Measurements from ENCODE around the gene SEC31B.

The SEC31B gene

GRCh38 chr10:100509241-100509840 is 10.3 kb downstream of the SEC31B start:
- TF ChIP-seq SUZ12 (IDR thresholded peaks at IDR 0.05) (no peak), FOXM1 (IDR thresholded peaks at IDR 0.05; ENCODE audit: borderline replicate concordance) (no peak), FOXA1 (IDR thresholded peaks at IDR 0.05) (no peak), FOXK2 (IDR thresholded peaks at IDR 0.05) (no peak), BHLHE40 (IDR thresholded peaks at IDR 0.05; ENCODE audit: borderline replicate concordance) (no peak), NFRKB (IDR thresholded peaks at IDR 0.05) (no peak), ZNF384 (IDR thresholded peaks at IDR 0.05) (no peak), PKNOX1 (IDR thresholded peaks at IDR 0.05) (no peak), ELF4 (IDR thresholded peaks at IDR 0.05) (no peak), ARNT (IDR thresholded peaks at IDR 0.05) (no peak), LEF1 (IDR thresholded peaks at IDR 0.05; ENCODE audit: borderline replicate concordance) (no peak), HDGF (IDR thresholded peaks at IDR 0.05; ENCODE audit: borderline replicate concordance) (no peak), CTBP1 (IDR thresholded peaks at IDR 0.05; ENCODE audit: borderline replicate concordance) (no peak), TARDBP (IDR thresholded peaks at IDR 0.05) (no peak)
- POLR2A ChIA-PET: interaction anchor here (1.0 to 1.5 kb wide), 2 partner anchors 136 to 162 kb away, joined by 3 to 4 read pairs; partner anchors contain the start of gene SCD
- CTCF ChIA-PET: interaction anchor here (0.7 to 1.8 kb wide), 4 partner anchors 9 to 163 kb away, joined by 4 to 10 read pairs (median 6); partner anchors contain the start of gene SCD
- no peak for DNase-seq (ENCODE audit: extremely low spot score)

- TF ChIP-seq FOXA1 (IDR thresholded peaks at IDR 0.05) (no peak), ARNT (IDR thresholded peaks at IDR 0.05) (no peak), ZNF384 (IDR thresholded peaks at IDR 0.05) (no peak), CTBP1 (IDR thresholded peaks at IDR 0.05; ENCODE audit: borderline replicate concordance) (no peak), SUZ12 (IDR thresholded peaks at IDR 0.05) (no peak), FOXK2 (IDR thresholded peaks at IDR 0.05) (no peak)
- CTCF ChIA-PET: interaction anchor here (0.5 to 1.8 kb wide), 5 partner anchors 10 to 196 kb away, joined by 3 to 10 read pairs (median 4); partner anchors contain the start of gene SCD
- POLR2A ChIA-PET: interaction anchor here (1.0 to 1.5 kb wide), 2 partner anchors 135 to 162 kb away, joined by 3 to 4 read pairs; partner anchors contain the start of gene SCD
- peak; percentile 74 for DNase-seq (ENCODE audit: extremely low spot score)
These were observed 10.9 kb downstream of the SEC31B start for GRCh38 chr10:100508691-100509150.

DNA sequence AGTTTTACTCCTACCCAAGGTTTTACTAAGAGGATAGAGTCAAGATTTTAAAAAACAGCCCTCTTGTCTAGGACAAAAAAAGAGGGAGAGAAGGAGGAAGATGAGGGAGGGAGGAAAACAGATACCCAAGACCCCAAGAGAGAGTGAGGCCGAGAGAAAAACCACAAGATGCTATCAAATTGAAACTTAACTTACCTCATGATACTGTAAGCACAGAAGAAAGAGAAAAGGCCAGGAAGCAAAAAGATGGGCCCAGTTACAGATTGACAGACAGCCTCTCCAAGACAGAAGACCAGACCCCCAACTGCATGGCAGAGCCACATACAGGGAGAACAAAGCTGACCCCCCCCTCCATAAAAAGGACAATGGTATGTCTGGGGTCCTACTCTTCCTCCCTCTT is 11.4 kb downstream of the SEC31B start:
- ChIA-PET POLR2A (interaction anchor here (1.0 to 1.5 kb wide), 2 partner anchors 135 to 161 kb away, joined by 3 to 4 read pairs; partner anchors contain the start of gene SCD), CTCF (interaction anchor here (0.5 to 1.8 kb wide), 5 partner anchors 10 to 195 kb away, joined by 3 to 10 read pairs (median 4); partner anchors contain the start of gene SCD)
- DNase-seq (ENCODE audit: extremely low spot score): no peak
- TF ChIP-seq SUZ12 (IDR thresholded peaks at IDR 0.05) (no peak), BHLHE40 (IDR thresholded peaks at IDR 0.05; ENCODE audit: borderline replicate concordance) (no peak)

DNA sequence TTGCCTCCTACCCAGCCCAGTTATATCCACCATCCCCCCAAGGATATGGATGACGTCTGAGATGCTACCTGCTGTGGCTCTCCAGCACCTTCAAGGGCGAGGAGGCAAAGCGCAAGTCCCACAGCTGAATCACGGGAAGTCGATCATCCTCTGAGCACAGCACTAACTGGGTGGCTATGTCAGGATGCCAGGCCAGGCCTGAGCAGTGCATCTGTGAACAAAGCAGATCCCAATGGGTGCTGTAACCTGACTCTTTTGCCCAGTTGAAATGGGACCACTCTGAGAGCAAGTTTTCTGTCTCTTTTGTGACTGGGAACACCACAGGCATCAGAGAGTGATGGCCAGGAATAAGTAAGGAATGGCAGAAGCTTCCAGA is 12.3 kb downstream of the SEC31B start:
- CTCF ChIA-PET: interaction anchor here (0.9 kb wide), 1 partner anchor 184 kb away, joined by 4 read pairs; no protein-coding TSS in a partner anchor
- TF ChIP-seq SUZ12 (IDR thresholded peaks at IDR 0.05) (no peak), HDGF (IDR thresholded peaks at IDR 0.05; ENCODE audit: borderline replicate concordance) (no peak), FOXM1 (IDR thresholded peaks at IDR 0.05; ENCODE audit: borderline replicate concordance) (no peak), ELF4 (IDR thresholded peaks at IDR 0.05) (no peak), SP1 (IDR thresholded peaks at IDR 0.05) (no peak), FOXK2 (IDR thresholded peaks at IDR 0.05) (no peak), CTBP1 (IDR thresholded peaks at IDR 0.05; ENCODE audit: borderline replicate concordance) (no peak), ARNT (IDR thresholded peaks at IDR 0.05) (no peak), FOXA1 (IDR thresholded peaks at IDR 0.05) (no peak), LEF1 (IDR thresholded peaks at IDR 0.05; ENCODE audit: borderline replicate concordance) (no peak), BHLHE40 (IDR thresholded peaks at IDR 0.05; ENCODE audit: borderline replicate concordance) (no peak), PKNOX1 (IDR thresholded peaks at IDR 0.05) (no peak), TARDBP (IDR thresholded peaks at IDR 0.05) (no peak), ZNF384 (IDR thresholded peaks at IDR 0.05) (no peak), NFRKB (IDR thresholded peaks at IDR 0.05) (no peak), L3MBTL2 (conservative IDR thresholded peaks at IDR 0.05) (no peak)
- POLR2A ChIA-PET: no interaction called here
- no peak for DNase-seq (ENCODE audit: extremely low spot score)

DNA sequence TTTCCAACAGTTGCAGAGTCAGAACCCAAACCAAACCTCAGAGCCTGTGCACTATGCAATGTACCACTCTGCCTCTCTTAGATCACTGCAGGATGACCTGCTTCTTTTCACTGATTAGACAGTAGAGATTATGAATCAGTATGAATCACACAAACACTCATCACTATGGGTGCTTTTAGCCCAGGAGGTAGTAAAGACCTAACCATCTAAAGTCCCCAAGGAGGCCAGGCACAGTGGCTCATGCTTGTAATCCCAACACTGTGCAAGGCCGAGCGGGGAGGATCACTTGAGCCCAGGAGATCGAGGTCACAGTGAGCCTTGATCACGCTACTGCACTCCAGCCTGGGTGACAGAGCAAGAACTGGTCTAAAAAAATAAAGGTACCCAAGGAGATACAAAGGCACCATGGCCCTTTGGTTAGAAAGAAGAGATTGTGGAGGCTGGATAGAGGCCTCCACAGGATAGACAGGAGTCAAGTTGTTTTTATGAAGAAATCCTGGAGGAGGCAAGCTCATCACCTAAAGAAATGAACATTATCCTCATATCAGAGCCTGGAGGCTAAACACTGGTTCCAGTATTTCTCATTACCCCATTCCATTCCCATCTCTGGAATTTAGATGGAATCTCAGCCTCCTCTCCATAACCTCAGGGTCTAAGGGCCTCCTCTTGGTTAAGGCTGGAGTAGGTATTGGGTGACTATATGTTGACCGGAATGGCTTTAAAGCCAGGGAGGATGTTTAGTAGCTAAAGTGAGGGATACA is 12.9 kb downstream of the SEC31B start:
- no peak for DNase-seq (ENCODE audit: extremely low spot score)
- no peak for TF ChIP-seq LEF1 (IDR thresholded peaks at IDR 0.05; ENCODE audit: borderline replicate concordance)
- TF ChIP-seq L3MBTL2 (conservative IDR thresholded peaks at IDR 0.05): no peak
- TF ChIP-seq TARDBP (IDR thresholded peaks at IDR 0.05): no peak
- TF ChIP-seq BHLHE40 (IDR thresholded peaks at IDR 0.05; ENCODE audit: borderline replicate concordance): no peak
- no peak for TF ChIP-seq FOXA1 (IDR thresholded peaks at IDR 0.05)
- TF ChIP-seq ELF4 (IDR thresholded peaks at IDR 0.05): no peak
- TF ChIP-seq FOXK2 (IDR thresholded peaks at IDR 0.05): no peak
- no peak for TF ChIP-seq ZNF384 (IDR thresholded peaks at IDR 0.05)
- TF ChIP-seq NFRKB (IDR thresholded peaks at IDR 0.05): no peak
- no peak for TF ChIP-seq ARNT (IDR thresholded peaks at IDR 0.05)
- TF ChIP-seq SUZ12 (IDR thresholded peaks at IDR 0.05): no peak
- no peak for TF ChIP-seq FOXM1 (IDR thresholded peaks at IDR 0.05; ENCODE audit: borderline replicate concordance)
- no peak for TF ChIP-seq HDGF (IDR thresholded peaks at IDR 0.05; ENCODE audit: borderline replicate concordance)
- TF ChIP-seq PKNOX1 (IDR thresholded peaks at IDR 0.05): no peak
- no peak for TF ChIP-seq SP1 (IDR thresholded peaks at IDR 0.05)
- CTCF ChIA-PET: interaction anchor here (0.5 to 0.6 kb wide), 2 partner anchors 164 to 331 kb away, joined by 3 read pairs; no protein-coding TSS in a partner anchor
- POLR2A ChIA-PET: no interaction called here
